HuH-7.5 (cell line): ENCODE results near the gene GJA10.

ENCODE experiments used
- DNase-seq: peaks from one replicate; pipeline ENCODE4 v3.0.0; 2011; ENCODE audit warnings: low spot score

Gene GJA10

GRCh38 chr6:89944826-89945407, 50.6 kb downstream of the GJA10 start:
- DNase-seq: no peak
